ENCODE results near the gene CCND1. TPM values are rescaled to one million over a fixed set of nuclear protein-coding genes. Genes with fewer than 3 reads are reported as not detected.

CCND1 gene
- total and polyA plus RNA-seq, 8 donors, result 159 to 581 (median 248) TPM

GRCh38 chr11:69653406-69653960 lies 12.5 kb downstream of the CCND1 start:
- Histone ChIP-seq H3K36me3 (peaks cover 0 to 55% of the 10 kb centered on the region in 2 donors), H3K27me3 (no peaks in the 10 kb centered on the region), H3K4me1 (no peaks in the 10 kb centered on the region), H3K4me3 (no peak overlapping the region), H3K9me3 (no peaks in the 10 kb centered on the region), H3K27ac (no peak overlapping the region)
- no peak for ATAC-seq
- TF ChIP-seq CTCF (IDR thresholded peaks at IDR 0.05), result no peak
- DNase-seq, result no peak
- intact Hi-C loops (cut with DNase I), result no loop called here

GRCh38 chr11:69654001-69654659 lies 13.2 kb downstream of the CCND1 start:
- no peak overlapping the region for H3K27ac ChIP-seq
- peaks cover 0 to 48% of the 10 kb centered on the region in 2 donors for H3K36me3 ChIP-seq
- H3K4me3 ChIP-seq, result no peak overlapping the region
- TF ChIP-seq CTCF (IDR thresholded peaks at IDR 0.05), result no peak
- H3K9me3 ChIP-seq, result no peaks in the 10 kb centered on the region
- DNase-seq (peak in 1 of 4 donors; percentile 71), ATAC-seq (peak; percentile 17)
- H3K4me1 ChIP-seq, result no peaks in the 10 kb centered on the region
- no peaks in the 10 kb centered on the region for H3K27me3 ChIP-seq
- intact Hi-C loops (cut with DNase I), result no loop called here

GRCh38 chr11:69654660-69655478 lies 13.9 kb downstream of the CCND1 start:
- ATAC-seq (peak; percentile 67), DNase-seq (peak in 1 of 4 donors; percentile 74)
- Histone ChIP-seq H3K4me3 (no peak overlapping the region), H3K27me3 (no peaks in the 10 kb centered on the region), H3K4me1 (no peaks in the 10 kb centered on the region), H3K9me3 (no peaks in the 10 kb centered on the region), H3K27ac (no peak overlapping the region), H3K36me3 (peaks cover 0 to 41% of the 10 kb centered on the region in 2 donors)
- TF ChIP-seq CTCF (IDR thresholded peaks at IDR 0.05), result no peak
- intact Hi-C loops (cut with DNase I), result no loop called here

GRCh38 chr11:69655479-69656428 lies 14.8 kb downstream of the CCND1 start:
- Histone ChIP-seq H3K4me1 (no peaks in the 10 kb centered on the region), H3K27me3 (no peaks in the 10 kb centered on the region), H3K9me3 (no peaks in the 10 kb centered on the region), H3K27ac (no peak overlapping the region), H3K4me3 (no peak overlapping the region), H3K36me3 (peaks cover 0 to 35% of the 10 kb centered on the region in 2 donors)
- ATAC-seq (no peak), DNase-seq (peak in 1 of 4 donors; percentile 61)
- no peak for TF ChIP-seq CTCF (IDR thresholded peaks at IDR 0.05)
- intact Hi-C loops (cut with DNase I), result no loop called here

All from left lung (tissue), 10 donors.